HFF-Myc (cell line): ENCODE results near the gene ZIC4.

Source experiments
- DNase-seq: peaks from one replicate; pipeline ENCODE4 v3.0.0-alpha.2; 2011; ENCODE audit warnings: low read depth; ENCODE audit errors: extremely low read depth
- H3K4me3 ChIP-seq: replicated peaks from 2 replicates; pipeline ENCODE4 v1.5.1; 2011; ENCODE audit warnings: low read depth, mild to moderate bottlenecking, control low read depth, low read length
- CTCF ChIP-seq: IDR thresholded peaks from 2 replicates; pipeline ENCODE4 v1.5.1; 2012; ENCODE audit warnings: mild to moderate bottlenecking, low read depth, low read length, control low read depth; ENCODE audit errors: missing control alignments

Gene ZIC4

GRCh38 chr3:147405231-147406027 is 914 bp downstream of the ZIC4 start:
- DNase-seq: no peak
- no peak for TF ChIP-seq CTCF
- no peak overlapping the region for H3K4me3 ChIP-seq

- no peak for TF ChIP-seq CTCF
- H3K4me3 ChIP-seq: no peak overlapping the region
- no peak for DNase-seq
Observed at GRCh38 chr3:147404800-147405230, 1.5 kb downstream of the ZIC4 start.

DNA sequence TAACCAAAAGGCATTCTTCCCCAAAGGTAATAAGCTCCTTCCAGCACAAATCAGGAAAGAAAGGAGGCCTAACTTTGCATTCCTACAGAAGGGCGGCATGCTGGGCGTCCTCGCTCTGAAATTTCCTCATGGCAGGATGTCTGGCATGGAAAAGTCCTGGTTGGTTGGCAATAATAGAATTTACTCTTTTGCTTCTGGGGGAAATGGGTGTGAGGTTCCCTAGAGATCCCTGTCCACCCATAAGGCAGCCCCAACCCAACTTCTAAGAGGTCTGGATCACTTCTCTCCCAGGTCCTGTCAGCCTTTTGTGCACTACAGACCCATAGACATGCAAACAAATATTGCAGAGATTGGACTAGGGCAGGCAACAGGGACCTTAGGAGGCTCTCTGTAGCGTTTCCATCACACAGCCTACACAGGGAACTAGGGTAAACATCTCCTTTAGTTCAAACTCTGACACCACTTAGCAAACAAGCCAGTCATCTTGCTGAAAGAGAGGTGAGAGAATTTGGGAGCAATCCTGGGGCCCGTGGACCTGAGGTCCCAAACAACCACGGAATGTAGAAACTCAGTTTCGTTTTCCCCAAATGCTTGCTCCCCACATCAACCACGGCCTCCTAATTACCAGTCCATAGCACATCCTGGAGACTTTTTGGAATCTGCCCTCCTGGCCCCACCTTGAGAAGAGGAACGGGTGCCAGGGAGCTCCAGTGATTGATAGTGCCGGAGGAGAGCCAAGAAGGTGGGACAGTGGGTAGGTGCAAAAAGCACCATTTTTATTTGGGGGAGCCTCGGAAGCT is 2.1 kb downstream of the ZIC4 start:
- H3K4me3 ChIP-seq: no peak overlapping the region
- TF ChIP-seq CTCF: no peak
- no peak for DNase-seq

DNA sequence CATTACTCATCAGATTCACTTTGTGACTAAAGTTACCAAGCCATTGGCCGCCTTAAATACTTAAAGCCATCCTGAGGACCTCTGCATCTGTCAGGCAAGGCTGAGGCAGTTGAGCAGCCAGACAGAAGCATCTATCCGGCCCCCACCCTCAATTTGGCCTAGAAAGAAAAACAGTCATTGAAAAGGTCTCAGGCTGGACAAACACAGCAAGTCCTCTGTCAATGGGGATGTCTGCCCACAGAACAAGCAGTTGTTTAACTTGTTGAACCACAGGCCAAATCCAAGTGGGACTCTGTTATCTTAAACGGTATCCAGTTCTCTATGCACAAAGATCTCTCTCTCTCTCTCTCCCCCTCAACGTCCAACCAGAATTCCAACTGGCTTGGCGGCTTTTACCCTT is 2.8 kb downstream of the ZIC4 start:
- no peak for TF ChIP-seq CTCF
- no peak overlapping the region for H3K4me3 ChIP-seq
- DNase-seq: no peak

DNA sequence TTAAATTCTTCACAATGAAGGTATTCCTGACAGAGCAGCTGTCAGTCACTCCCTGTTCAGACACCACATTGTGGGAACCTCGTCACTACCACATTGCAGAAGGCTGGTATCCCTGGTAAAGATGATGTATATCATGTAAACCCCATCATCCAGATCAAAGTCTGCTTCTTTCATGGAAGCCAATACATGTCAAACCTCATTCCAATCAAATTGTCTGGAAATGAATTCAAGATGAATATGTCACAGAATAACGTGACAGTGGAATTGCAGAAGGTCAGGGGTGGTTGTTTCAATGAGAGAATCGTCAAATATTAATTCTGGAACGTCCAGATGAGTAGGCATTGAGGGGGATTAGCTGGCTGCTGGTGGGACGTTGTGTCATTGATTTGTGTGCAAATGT is 4.2 kb downstream of the ZIC4 start:
- TF ChIP-seq CTCF: no peak
- DNase-seq: no peak
- H3K4me3 ChIP-seq: no peak overlapping the region

DNA sequence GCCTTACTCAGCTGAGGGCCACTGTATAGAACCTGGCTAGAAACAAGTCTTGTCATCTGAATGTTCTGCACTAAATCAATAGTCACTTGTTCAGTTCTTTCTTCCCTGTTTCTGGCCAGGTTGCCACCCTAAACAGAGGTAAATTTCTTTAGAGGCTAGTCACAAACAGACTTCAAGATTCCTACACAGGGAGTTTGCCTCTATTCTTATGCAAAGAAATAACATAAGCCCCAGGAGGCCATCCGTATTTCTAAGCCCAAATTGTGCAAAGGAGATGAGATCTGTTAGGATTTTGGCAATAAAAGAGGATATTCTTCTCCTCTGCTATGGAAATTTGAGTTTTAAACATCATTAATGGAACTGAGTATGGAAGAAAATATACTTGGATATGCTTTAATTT is 4.9 kb downstream of the ZIC4 start:
- TF ChIP-seq CTCF: no peak
- DNase-seq: no peak
- no peak overlapping the region for H3K4me3 ChIP-seq
